ENCODE data around the gene HOXB8.

DNA sequence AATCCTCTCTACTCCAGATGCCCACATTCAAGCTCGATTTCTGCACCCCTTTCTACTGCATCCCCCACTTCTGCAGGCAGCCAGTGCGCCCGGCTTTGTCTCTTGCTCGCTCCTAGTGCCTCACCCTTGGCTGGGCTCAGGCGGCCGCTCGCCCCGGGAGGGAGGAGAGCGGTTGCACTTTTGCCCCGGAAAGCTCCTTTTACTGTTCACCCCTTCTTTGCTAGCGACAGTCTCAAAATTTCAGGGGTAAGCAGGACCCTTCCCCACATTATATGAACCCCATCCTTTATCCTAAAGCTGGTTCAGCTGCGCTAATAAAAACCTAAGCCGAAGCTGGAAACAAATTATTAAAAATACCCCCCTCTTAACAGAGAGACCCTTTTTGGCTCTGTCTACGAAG lies 22.5 kb downstream of the HOXB8 start:
- TF ChIP-seq POLR2AphosphoS5 (IDR thresholded peaks at IDR 0.05), result no peak
- TF ChIP-seq, protein P1, sequence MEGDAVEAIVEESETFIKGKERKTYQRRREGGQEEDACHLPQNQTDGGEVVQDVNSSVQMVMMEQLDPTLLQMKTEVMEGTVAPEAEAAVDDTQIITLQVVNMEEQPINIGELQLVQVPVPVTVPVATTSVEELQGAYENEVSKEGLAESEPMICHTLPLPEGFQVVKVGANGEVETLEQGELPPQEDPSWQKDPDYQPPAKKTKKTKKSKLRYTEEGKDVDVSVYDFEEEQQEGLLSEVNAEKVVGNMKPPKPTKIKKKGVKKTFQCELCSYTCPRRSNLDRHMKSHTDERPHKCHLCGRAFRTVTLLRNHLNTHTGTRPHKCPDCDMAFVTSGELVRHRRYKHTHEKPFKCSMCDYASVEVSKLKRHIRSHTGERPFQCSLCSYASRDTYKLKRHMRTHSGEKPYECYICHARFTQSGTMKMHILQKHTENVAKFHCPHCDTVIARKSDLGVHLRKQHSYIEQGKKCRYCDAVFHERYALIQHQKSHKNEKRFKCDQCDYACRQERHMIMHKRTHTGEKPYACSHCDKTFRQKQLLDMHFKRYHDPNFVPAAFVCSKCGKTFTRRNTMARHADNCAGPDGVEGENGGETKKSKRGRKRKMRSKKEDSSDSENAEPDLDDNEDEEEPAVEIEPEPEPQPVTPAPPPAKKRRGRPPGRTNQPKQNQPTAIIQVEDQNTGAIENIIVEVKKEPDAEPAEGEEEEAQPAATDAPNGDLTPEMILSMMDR (IDR thresholded peaks at IDR 0.05), result no peak
